ENCODE data around the gene MCC. TPM values are rescaled to one million over a fixed set of nuclear protein-coding genes. Genes with fewer than 3 reads are reported as not detected.

MCC gene
- total and polyA plus RNA-seq, 2 donors (not counting 1 experiment from before 2014, with no cell fraction given) = 3.2 to 41.3 TPM

GRCh38 chr5:113373426-113373825 is 114.8 kb downstream of the MCC start:
- TF ChIP-seq EZH2 (IDR thresholded peaks at IDR 0.05; ENCODE audit: low read length, missing control alignments) (no peak), CTCF (conservative IDR thresholded peaks at IDR 0.05 in 1 of 2, IDR thresholded peaks at IDR 0.05 in 1 of 2; ENCODE audit: low read depth in 1 of 2, low read length in 2 of 2) (no peak)
- H2AFZ ChIP-seq (ENCODE audit: low read length) = no peak overlapping the region
- H3K4me2 ChIP-seq (ENCODE audit: extremely low read depth, insufficient read depth, low read length) = no peak overlapping the region
- H3K27ac ChIP-seq (ENCODE audit: insufficient read depth, low read length) = no peak overlapping the region
- no peak for DNase-seq (ENCODE audit: low read depth in 2 of 2)
- no peaks in the 10 kb centered on the region for H3K36me3 ChIP-seq (ENCODE audit: control insufficient read depth, insufficient read depth, low read length)
- H3K9ac ChIP-seq (ENCODE audit: insufficient read depth, low read length) = no peak overlapping the region
- H3K79me2 ChIP-seq (ENCODE audit: control insufficient read depth, insufficient read depth, low read length) = no peaks in the 10 kb centered on the region
- H3K4me3 ChIP-seq (replicated peaks in 1 of 4; ENCODE audit: control extremely low read depth in 1 of 4, insufficient read depth in 1 of 4, low read depth in 3 of 4, low read length in 4 of 4) = no peak overlapping the region
- H3K4me1 ChIP-seq (ENCODE audit: control insufficient read depth, extremely low read depth, insufficient read depth, low read length) = no peaks in the 10 kb centered on the region
- no peaks in the 10 kb centered on the region for H3K9me3 ChIP-seq (ENCODE audit: control insufficient read depth, insufficient read depth, low read depth, low read length)
- no peaks in the 10 kb centered on the region for H4K20me1 ChIP-seq (ENCODE audit: control insufficient read depth, extremely low read depth, insufficient read depth, low read length)
- H3K27me3 ChIP-seq (ENCODE audit: control insufficient read depth, insufficient read depth, low read length) = no peaks in the 10 kb centered on the region

GRCh38 chr5:113371721-113372196 is 116.5 kb downstream of the MCC start:
- Histone ChIP-seq H3K9me3 (ENCODE audit: control insufficient read depth, insufficient read depth, low read depth, low read length) (no peaks in the 10 kb centered on the region), H3K27me3 (ENCODE audit: control insufficient read depth, insufficient read depth, low read length) (no peaks in the 10 kb centered on the region), H4K20me1 (ENCODE audit: control insufficient read depth, extremely low read depth, insufficient read depth, low read length) (no peaks in the 10 kb centered on the region), H3K36me3 (ENCODE audit: control insufficient read depth, insufficient read depth, low read length) (no peaks in the 10 kb centered on the region), H2AFZ (ENCODE audit: low read length) (no peak overlapping the region), H3K27ac (ENCODE audit: insufficient read depth, low read length) (no peak overlapping the region), H3K79me2 (ENCODE audit: control insufficient read depth, insufficient read depth, low read length) (no peaks in the 10 kb centered on the region), H3K4me3 (replicated peaks in 1 of 4; ENCODE audit: control extremely low read depth in 1 of 4, insufficient read depth in 1 of 4, low read depth in 3 of 4, low read length in 4 of 4) (no peak overlapping the region), H3K9ac (ENCODE audit: insufficient read depth, low read length) (no peak overlapping the region), H3K4me1 (ENCODE audit: control insufficient read depth, extremely low read depth, insufficient read depth, low read length) (no peaks in the 10 kb centered on the region), H3K4me2 (ENCODE audit: extremely low read depth, insufficient read depth, low read length) (no peak overlapping the region)
- TF ChIP-seq CTCF (conservative IDR thresholded peaks at IDR 0.05 in 1 of 2, IDR thresholded peaks at IDR 0.05 in 1 of 2; ENCODE audit: low read depth in 1 of 2, low read length in 2 of 2) = no peak
- no peak for TF ChIP-seq EZH2 (IDR thresholded peaks at IDR 0.05; ENCODE audit: low read length, missing control alignments)
- DNase-seq (ENCODE audit: low read depth in 2 of 2) = peak in 1 of 2 donors; percentile 88

- H4K20me1 ChIP-seq (ENCODE audit: control insufficient read depth, extremely low read depth, insufficient read depth, low read length) = no peaks in the 10 kb centered on the region
- no peaks in the 10 kb centered on the region for H3K4me1 ChIP-seq (ENCODE audit: control insufficient read depth, extremely low read depth, insufficient read depth, low read length)
- TF ChIP-seq EZH2 (IDR thresholded peaks at IDR 0.05; ENCODE audit: low read length, missing control alignments) (no peak), CTCF (conservative IDR thresholded peaks at IDR 0.05 in 1 of 2, IDR thresholded peaks at IDR 0.05 in 1 of 2; ENCODE audit: low read depth in 1 of 2, low read length in 2 of 2) (no peak)
- H3K27ac ChIP-seq (ENCODE audit: insufficient read depth, low read length) = no peak overlapping the region
- H3K27me3 ChIP-seq (ENCODE audit: control insufficient read depth, insufficient read depth, low read length) = no peaks in the 10 kb centered on the region
- H2AFZ ChIP-seq (ENCODE audit: low read length) = no peak overlapping the region
- H3K4me3 ChIP-seq (replicated peaks in 1 of 4; ENCODE audit: control extremely low read depth in 1 of 4, insufficient read depth in 1 of 4, low read depth in 3 of 4, low read length in 4 of 4) = no peak overlapping the region
- H3K36me3 ChIP-seq (ENCODE audit: control insufficient read depth, insufficient read depth, low read length) = no peaks in the 10 kb centered on the region
- no peaks in the 10 kb centered on the region for H3K79me2 ChIP-seq (ENCODE audit: control insufficient read depth, insufficient read depth, low read length)
- DNase-seq (ENCODE audit: low read depth in 2 of 2) = peak in 1 of 2 donors; percentile 29
- no peaks in the 10 kb centered on the region for H3K9me3 ChIP-seq (ENCODE audit: control insufficient read depth, insufficient read depth, low read depth, low read length)
- H3K4me2 ChIP-seq (ENCODE audit: extremely low read depth, insufficient read depth, low read length) = no peak overlapping the region
- H3K9ac ChIP-seq (ENCODE audit: insufficient read depth, low read length) = no peak overlapping the region
Measured at GRCh38 chr5:113367586-113367985, 120.7 kb downstream of the MCC start.
